Measurements from ENCODE around the gene TAF8. TPM values are rescaled to one million over a fixed set of nuclear protein-coding genes. Genes with fewer than 3 reads are reported as not detected.
A peak's percentile ranks its signal among the peaks of the same experiment; 100 is the strongest.

TAF8 gene
- total RNA-seq, 1 experiment from 2014 or later, result 35.5 TPM

- DNase-seq (ENCODE audit: low read depth, low spot score) (no peak), ATAC-seq (no peak)
- Histone ChIP-seq H3K27me3 (ENCODE audit: control insufficient read depth, insufficient read depth, low read length) (no peaks in the 10 kb centered on the region), H3K9me3 (ENCODE audit: control insufficient read depth, insufficient read depth, low read depth, low read length) (no peaks in the 10 kb centered on the region), H3K4me1 (ENCODE audit: control insufficient read depth, insufficient read depth, low read length) (peaks cover 10% of the 10 kb centered on the region), H3K27ac (ENCODE audit: low read length) (no peak overlapping the region), H3K36me3 (ENCODE audit: control insufficient read depth, insufficient read depth, low read length) (no peaks in the 10 kb centered on the region), H3K4me3 (ENCODE audit: low read depth in 2 of 2, low read length in 2 of 2) (no peak overlapping the region)
- ChIA-PET CTCF (interaction anchor here (0.6 kb wide), 1 partner anchor 14 kb away, joined by 5 read pairs; no protein-coding TSS in a partner anchor), POLR2A (no interaction called here)
- intact Hi-C loops (cut with micrococcal nuclease; ENCODE audit: unreplicated experiment) (no loop called here), in situ Hi-C loops (cut with HindIII; ENCODE audit: low pct_unique_long_range_greater_than_20kb, low sequenced_read_pairs) (no loop called here)
- TF ChIP-seq SIN3A (IDR thresholded peaks at IDR 0.05; ENCODE audit: borderline replicate concordance, insufficient read depth, low read depth, low read length) (no peak), CTCF (IDR thresholded peaks at IDR 0.05) (peak; percentile 63; the same call in 1 of the 2 replicates), POLR2AphosphoS5 (IDR thresholded peaks at IDR 0.05; ENCODE audit: low read depth, low read length) (no peak), TCF7L2 (IDR thresholded peaks at IDR 0.05; ENCODE audit: low read depth, low read length) (no peak)
- BruUV-seq (replicated peaks), result no TSS peak
Observed at GRCh38 chr6:42104095-42104803, 53.9 kb downstream of the TAF8 start.

GRCh38 chr6:42104804-42105125 is 54.4 kb downstream of the TAF8 start:
- TF ChIP-seq SIN3A (IDR thresholded peaks at IDR 0.05; ENCODE audit: borderline replicate concordance, insufficient read depth, low read depth, low read length), result no peak
- TF ChIP-seq REST (IDR thresholded peaks at IDR 0.05; ENCODE audit: insufficient read depth in 1 of 2, low read depth in 2 of 2, low read length in 1 of 2), result no peak
- TF ChIP-seq CTCF (IDR thresholded peaks at IDR 0.05), result no peak
- no peak for TF ChIP-seq POLR2AphosphoS5 (IDR thresholded peaks at IDR 0.05; ENCODE audit: low read depth, low read length)
- no peak for TF ChIP-seq TCF7L2 (IDR thresholded peaks at IDR 0.05; ENCODE audit: low read depth, low read length)
- H3K9me3 ChIP-seq (ENCODE audit: control insufficient read depth, insufficient read depth, low read depth, low read length), result no peaks in the 10 kb centered on the region
- intact Hi-C loops (cut with micrococcal nuclease; ENCODE audit: unreplicated experiment), result no loop called here
- ChIA-PET CTCF (interaction anchor here (0.6 kb wide), 1 partner anchor 14 kb away, joined by 5 read pairs; no protein-coding TSS in a partner anchor), POLR2A (no interaction called here)
- ATAC-seq (no peak), DNase-seq (ENCODE audit: low read depth, low spot score) (no peak)
- no peaks in the 10 kb centered on the region for H3K27me3 ChIP-seq (ENCODE audit: control insufficient read depth, insufficient read depth, low read length)
- in situ Hi-C loops (cut with HindIII; ENCODE audit: low pct_unique_long_range_greater_than_20kb, low sequenced_read_pairs), result no loop called here
- H3K27ac ChIP-seq (ENCODE audit: low read length), result no peak overlapping the region
- no peak overlapping the region for H3K4me3 ChIP-seq (ENCODE audit: low read depth in 2 of 2, low read length in 2 of 2)
- peaks cover 5% of the 10 kb centered on the region for H3K4me1 ChIP-seq (ENCODE audit: control insufficient read depth, insufficient read depth, low read length)
- no peaks in the 10 kb centered on the region for H3K36me3 ChIP-seq (ENCODE audit: control insufficient read depth, insufficient read depth, low read length)
- BruUV-seq (replicated peaks), result no TSS peak

Data from Panc1 (cell line).